Testis (tissue), 3 donors: ENCODE measurements around the gene PFN3. TPM values are rescaled to one million over a fixed set of nuclear protein-coding genes. Genes with fewer than 3 reads are reported as not detected.
"Not testable (repeated sequence)": the region's sequence is repeated elsewhere in the genome, so short reads cannot be mapped to it uniquely, and the experiment has no call there.

Experiments used
- DNase-seq: peaks from one replicate; pipeline ENCODE4 v3.0.0-alpha.2; 2019
- H3K27ac ChIP-seq, 2 donors: fragments of 200-600 bp; sonication (generic); one replicate each; pipeline ENCODE4 v1.5.1; 2019
- H3K27me3 ChIP-seq: fragments of 200-600 bp; sonication (generic); one replicate; pipeline ENCODE4 v1.5.1; 2019
- H3K36me3 ChIP-seq: fragments of 200-600 bp; sonication (generic); one replicate; pipeline ENCODE4 v1.5.1; 2017; ENCODE audit warnings: low read depth; ENCODE audit errors: missing control alignments
- H3K4me1 ChIP-seq: fragments of 200-600 bp; sonication (generic); one replicate; pipeline ENCODE4 v1.5.1; 2019
- H3K4me3 ChIP-seq, 2 donors: fragments of 200-600 bp; sonication (generic); one replicate each; pipeline ENCODE4 v1.5.1; 2017 to 2019
- H3K9me3 ChIP-seq: fragments of 200-600 bp; sonication (generic); one replicate; pipeline ENCODE4 v1.5.1; 2017
- POLR2A ChIP-seq: fragments of 450-650 bp; IDR thresholded peaks from one replicate; pipeline ENCODE4 v1.6.1; 2017; ENCODE audit warnings: antibody characterized with exemption, mild to moderate bottlenecking, moderate library complexity
- WGBS, 2 donors: methylation state at CpG; one replicate each; pipeline ENCODE4 v1.1.5; 2018; 5-methylcytosine and 5-hydroxymethylcytosine counted together
- intact Hi-C: fragments of 100-400 bp; cut with DNase I; formaldehyde crosslinking; loops from one replicate; pipeline ENCODE4 v1.15.1; 2023; ENCODE audit warnings: low total_unique reads
- polyA plus RNA-seq: library from polyadenylated mRNA; stranded (reverse); fragments of 350-450 nt; fragmentation: Illumina TruSeq; extraction: RNeasy Lipid Tissue Mini Kit (QIAGEN cat#74804); gene quantifications from one replicate; pipeline ENCODE4 v1.2.3, GENCODE V29; 2014; ENCODE audit warnings: low read depth, low replicate concordance; ENCODE audit not compliant: insufficient read depth
- total RNA-seq, 2 donors: library from RNA; depleted of rRNA; stranded (reverse); fragments of >200 nt; gene quantifications; one replicate each; pipeline ENCODE4 v1.2.3, GENCODE V29; 2016
- TF ChIP-seq, protein P1 (sequence below), 3 experiments: fragments of 450-650 bp in 2 of 3; fragments of 200-600 bp in 1 of 3; sonication (generic) in 1 of 3; IDR thresholded peaks; one replicate each; pipeline ENCODE4 v1.5.1; 2016 to 2019; ENCODE audit warnings: antibody characterized with exemption in 3 of 3, mild to moderate bottlenecking in 2 of 3, moderate library complexity in 1 of 3

The PFN3 gene
- total and polyA plus RNA-seq, 3 donors from 2014 or later: 7.4 to 45.7 (median 27.5) TPM

DNA sequence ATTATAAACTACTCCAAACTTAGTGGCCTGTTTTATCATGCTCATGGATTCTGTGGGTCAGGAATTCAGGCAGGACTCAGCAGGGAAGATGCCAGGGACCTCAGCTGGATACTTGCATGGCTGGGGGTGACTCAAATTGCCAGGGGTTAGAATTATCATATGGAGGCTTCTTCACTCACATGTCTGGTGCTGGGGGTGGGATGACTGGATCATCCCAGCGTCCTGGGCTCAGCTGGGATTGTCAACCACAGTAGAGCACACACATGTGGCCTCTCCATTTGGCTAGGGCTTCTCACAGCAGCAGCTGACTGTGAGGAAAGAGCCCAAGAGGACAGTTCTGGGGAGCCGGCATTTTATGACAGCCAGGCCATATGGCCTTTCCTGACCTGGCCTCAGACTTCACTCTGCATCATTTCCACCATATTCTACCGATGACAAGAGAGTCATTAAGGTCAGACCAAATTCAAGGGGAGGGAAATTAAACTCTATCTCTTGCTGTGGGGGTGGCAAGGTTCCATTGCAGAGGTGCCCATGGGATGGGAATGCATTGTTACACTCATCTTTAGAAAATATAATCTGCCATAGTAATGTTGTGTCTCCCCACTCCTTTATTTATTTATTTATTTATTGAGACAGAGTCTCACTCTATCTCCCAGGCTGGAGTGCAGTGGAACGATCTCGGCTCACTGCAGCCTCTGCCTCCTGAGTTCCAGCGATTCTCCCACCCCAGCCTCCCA lies 20.8 kb upstream of the PFN3 start:
- Histone ChIP-seq H3K4me1 (peaks cover 3% of the 10 kb centered on the region), H3K4me3 (no peak overlapping the region), H3K36me3 (no peaks in the 10 kb centered on the region), H3K27me3 (no peaks in the 10 kb centered on the region), H3K9me3 (no peaks in the 10 kb centered on the region), H3K27ac (no peak overlapping the region)
- intact Hi-C loops: no loop called here
- 72 to 88% methylated on average over 6 of the region's 6 CpGs for WGBS, 2 donors
- TF ChIP-seq POLR2A: no peak
- TF ChIP-seq, protein P1, sequence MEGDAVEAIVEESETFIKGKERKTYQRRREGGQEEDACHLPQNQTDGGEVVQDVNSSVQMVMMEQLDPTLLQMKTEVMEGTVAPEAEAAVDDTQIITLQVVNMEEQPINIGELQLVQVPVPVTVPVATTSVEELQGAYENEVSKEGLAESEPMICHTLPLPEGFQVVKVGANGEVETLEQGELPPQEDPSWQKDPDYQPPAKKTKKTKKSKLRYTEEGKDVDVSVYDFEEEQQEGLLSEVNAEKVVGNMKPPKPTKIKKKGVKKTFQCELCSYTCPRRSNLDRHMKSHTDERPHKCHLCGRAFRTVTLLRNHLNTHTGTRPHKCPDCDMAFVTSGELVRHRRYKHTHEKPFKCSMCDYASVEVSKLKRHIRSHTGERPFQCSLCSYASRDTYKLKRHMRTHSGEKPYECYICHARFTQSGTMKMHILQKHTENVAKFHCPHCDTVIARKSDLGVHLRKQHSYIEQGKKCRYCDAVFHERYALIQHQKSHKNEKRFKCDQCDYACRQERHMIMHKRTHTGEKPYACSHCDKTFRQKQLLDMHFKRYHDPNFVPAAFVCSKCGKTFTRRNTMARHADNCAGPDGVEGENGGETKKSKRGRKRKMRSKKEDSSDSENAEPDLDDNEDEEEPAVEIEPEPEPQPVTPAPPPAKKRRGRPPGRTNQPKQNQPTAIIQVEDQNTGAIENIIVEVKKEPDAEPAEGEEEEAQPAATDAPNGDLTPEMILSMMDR (IDR thresholded peaks at IDR 0.05): no peak
- no peak for DNase-seq

DNA sequence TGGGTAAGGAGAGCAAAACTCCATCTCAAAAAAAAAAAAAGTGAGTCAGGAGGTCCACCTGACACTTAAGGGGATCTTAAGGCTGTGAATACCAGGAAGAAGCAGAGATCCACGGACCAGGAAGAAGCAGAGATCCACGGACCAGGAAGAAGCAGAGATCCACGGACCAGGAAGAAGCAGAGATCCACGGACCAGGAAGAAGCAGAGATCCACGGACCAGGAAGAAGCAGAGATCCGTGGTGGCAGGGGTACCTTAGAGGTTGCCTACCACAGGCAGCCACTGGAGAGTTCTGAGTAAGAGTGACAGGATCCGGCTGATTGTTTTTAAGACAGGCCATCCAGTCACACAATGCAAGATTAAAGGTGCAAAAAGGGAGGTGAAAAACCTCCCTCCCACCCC lies 20.0 kb upstream of the PFN3 start:
- DNase-seq, H3K27ac ChIP-seq, intact Hi-C loops, H3K4me3 ChIP-seq, H3K4me1 ChIP-seq, H3K9me3 ChIP-seq, H3K36me3 ChIP-seq, H3K27me3 ChIP-seq: not testable (repeated sequence)
- 80 to 86% methylated on average over 7 of the region's 7 CpGs for WGBS, 2 donors

DNA sequence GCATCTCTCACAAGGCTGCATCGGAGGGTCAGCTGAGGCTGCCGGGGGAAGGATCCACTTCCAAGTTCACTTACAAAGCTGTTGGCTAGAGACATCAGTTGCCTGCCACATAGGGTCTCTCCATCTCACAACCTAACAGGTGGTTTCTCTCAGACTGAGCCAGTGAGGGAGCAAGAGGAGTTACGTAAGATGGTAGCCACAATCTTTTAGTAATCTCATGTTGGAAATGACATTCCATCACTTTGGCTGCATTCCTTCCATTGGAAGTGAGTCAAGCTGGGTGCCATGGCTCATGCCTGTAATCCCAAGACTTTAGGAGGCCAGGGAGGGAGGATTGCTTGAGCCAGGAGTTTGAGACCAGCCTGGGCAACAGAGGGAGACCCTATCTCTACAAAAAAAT lies 18.6 kb upstream of the PFN3 start:
- Histone ChIP-seq H3K4me3 (no peak overlapping the region), H3K4me1 (peaks cover 3% of the 10 kb centered on the region), H3K27ac (no peak overlapping the region), H3K36me3 (no peaks in the 10 kb centered on the region), H3K9me3 (no peaks in the 10 kb centered on the region), H3K27me3 (no peaks in the 10 kb centered on the region)
- no peak for DNase-seq
- 81 to 86% methylated on average over 3 of the region's 3 CpGs for WGBS, 2 donors
- intact Hi-C loops: no loop called here
- TF ChIP-seq POLR2A: no peak
- TF ChIP-seq, protein P1 (IDR thresholded peaks at IDR 0.05): no peak

DNA sequence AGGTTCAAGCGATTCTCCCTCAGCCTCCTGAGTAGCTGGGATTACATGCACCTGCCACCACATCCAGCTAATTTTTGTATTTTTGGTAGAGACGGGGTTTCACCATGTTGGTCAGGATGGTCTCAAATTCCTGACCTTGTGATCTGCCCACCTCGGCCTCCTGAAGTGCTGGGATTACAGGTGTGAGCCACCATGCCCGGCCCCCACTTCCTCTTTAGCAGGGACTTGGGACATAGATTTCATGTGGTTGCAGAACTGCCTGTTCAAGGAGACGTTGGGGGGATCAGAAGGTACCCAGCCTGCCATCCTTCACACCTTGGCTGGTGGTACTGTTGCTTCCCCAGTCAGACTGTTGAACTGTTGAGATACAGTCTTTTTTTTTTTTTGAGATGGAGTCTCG lies 16.6 kb upstream of the PFN3 start:
- H3K27me3 ChIP-seq, H3K9me3 ChIP-seq, H3K4me3 ChIP-seq, H3K36me3 ChIP-seq, H3K4me1 ChIP-seq, intact Hi-C loops, DNase-seq, H3K27ac ChIP-seq: not testable (repeated sequence)
- 90 to 98% methylated on average over 5 to 6 of the region's 6 CpGs for WGBS, 2 donors

DNA sequence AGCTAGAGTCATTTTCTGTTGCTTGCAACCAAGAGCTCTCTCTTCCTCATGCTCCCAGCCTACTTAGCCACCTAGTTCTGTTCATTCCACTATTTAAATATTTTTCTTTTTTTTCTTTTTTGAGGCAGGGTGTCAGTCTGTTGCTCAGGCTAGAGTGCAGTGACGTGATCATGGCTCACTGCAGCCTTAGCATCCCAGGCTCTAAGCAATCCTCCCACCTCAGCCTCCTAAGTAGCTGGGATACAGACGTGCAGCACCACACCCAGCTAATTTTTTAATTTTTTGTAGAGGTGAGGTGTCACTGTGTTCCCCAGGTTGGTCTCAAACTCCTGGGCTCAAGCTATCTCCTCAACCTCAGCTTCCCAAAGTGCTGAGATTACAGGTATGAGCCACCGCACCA lies 14.0 kb upstream of the PFN3 start:
- WGBS, 2 donors: 83 to 86% methylated on average over 3 of the region's 3 CpGs
- no peaks in the 10 kb centered on the region for H3K27me3 ChIP-seq
- peaks cover 3% of the 10 kb centered on the region for H3K4me1 ChIP-seq

More for the DNA sequence above, 14.0 kb upstream of the PFN3 start:
- Histone ChIP-seq H3K36me3 (no peaks in the 10 kb centered on the region), H3K4me3 (no peak overlapping the region), H3K9me3 (no peaks in the 10 kb centered on the region), H3K27ac (no peak overlapping the region)
- no peak for DNase-seq
- TF ChIP-seq, protein P1 (IDR thresholded peaks at IDR 0.05): no peak
- TF ChIP-seq POLR2A: no peak
- intact Hi-C loops: no loop called here
